NCI-H187 treated with DMSO at 0.1 percent for 48 hours (cell line): Measurements from ENCODE around the gene CLMP.
"Not testable (repeated sequence)": the region's sequence is repeated elsewhere in the genome, so short reads cannot be mapped to it uniquely, and the experiment has no call there.

Experiments used
- DNase-seq: peaks from one replicate; lab custom pipeline; 2025; lab: John Stamatoyannopoulos, UW

Gene CLMP

GRCh38 chr11:123218451-123218850 lies 23.4 kb upstream of the CLMP start:
- DNase-seq: no peak

GRCh38 chr11:123217897-123218296 lies 22.8 kb upstream of the CLMP start:
- no peak for DNase-seq

GRCh38 chr11:123216249-123216648 lies 21.2 kb upstream of the CLMP start:
- DNase-seq: no peak

- DNase-seq: no peak
Observed at GRCh38 chr11:123214940-123215339, 19.9 kb upstream of the CLMP start.

GRCh38 chr11:123214396-123214795 lies 19.3 kb upstream of the CLMP start:
- DNase-seq: no peak

- DNase-seq: no peak
Observed at GRCh38 chr11:123213307-123213771, 18.3 kb upstream of the CLMP start.

- DNase-seq: no peak
Observed at GRCh38 chr11:123212406-123212805, 17.4 kb upstream of the CLMP start.

GRCh38 chr11:123211981-123212380 lies 16.9 kb upstream of the CLMP start:
- no peak for DNase-seq

GRCh38 chr11:123211149-123211852 lies 16.3 kb upstream of the CLMP start:
- DNase-seq: no peak

- no peak for DNase-seq
Observed at GRCh38 chr11:123209591-123209990, 14.5 kb upstream of the CLMP start.

- no peak for DNase-seq
Observed at GRCh38 chr11:123206791-123207434, 11.9 kb upstream of the CLMP start.

- not testable (repeated sequence) for DNase-seq
Observed at GRCh38 chr11:123206055-123206454, 11.0 kb upstream of the CLMP start.

GRCh38 chr11:123203934-123204333 lies 8.9 kb upstream of the CLMP start:
- no peak for DNase-seq

GRCh38 chr11:123203471-123203870 lies 8.4 kb upstream of the CLMP start:
- no peak for DNase-seq

GRCh38 chr11:123202155-123203151 lies 7.4 kb upstream of the CLMP start:
- DNase-seq: no peak

- DNase-seq: no peak
Observed at GRCh38 chr11:123200264-123200663, 5.2 kb upstream of the CLMP start.

GRCh38 chr11:123197711-123198110 lies 2.7 kb upstream of the CLMP start:
- DNase-seq: no peak

- no peak for DNase-seq
Observed at GRCh38 chr11:123196060-123196714, 1.1 kb upstream of the CLMP start.

GRCh38 chr11:123194337-123195187 lies 486 bp downstream of the CLMP start:
- DNase-seq: no peak

GRCh38 chr11:123193742-123194141 lies 1.3 kb downstream of the CLMP start:
- no peak for DNase-seq

GRCh38 chr11:123191939-123192338 lies 3.1 kb downstream of the CLMP start:
- no peak for DNase-seq
